ENCODE results near the gene WFDC2.

WFDC2 gene

GRCh38 chr20:45469336-45470261, at the start of gene WFDC2:
TSS of gene WFDC2 (plus strand) at chr20:45469753. CDS start at chr20:45469782, 29 bp downstream.
- no peak for DNase-seq (ENCODE audit: low read depth)

DNA sequence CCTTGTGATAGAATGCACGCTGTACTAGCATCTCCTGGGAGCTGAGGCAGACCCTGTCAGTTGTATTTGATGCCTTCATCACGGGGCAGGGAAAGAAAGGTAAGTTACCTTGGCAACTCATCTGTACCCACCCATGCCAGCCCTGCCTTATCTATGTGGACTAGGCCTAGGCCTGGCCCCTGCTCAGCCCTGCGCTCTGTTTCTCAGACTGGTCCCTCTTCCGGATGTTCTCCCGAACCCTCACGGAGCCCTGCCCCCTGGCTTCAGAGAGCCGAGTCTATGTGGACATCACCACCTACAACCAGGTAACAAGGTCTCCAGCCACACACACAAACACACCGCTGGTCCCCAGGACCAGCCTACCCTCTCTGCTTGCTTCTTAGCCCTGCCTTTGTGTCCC, 49.4 kb upstream of the WFDC2 start:
- DNase-seq (ENCODE audit: low read depth), result no peak

DNA sequence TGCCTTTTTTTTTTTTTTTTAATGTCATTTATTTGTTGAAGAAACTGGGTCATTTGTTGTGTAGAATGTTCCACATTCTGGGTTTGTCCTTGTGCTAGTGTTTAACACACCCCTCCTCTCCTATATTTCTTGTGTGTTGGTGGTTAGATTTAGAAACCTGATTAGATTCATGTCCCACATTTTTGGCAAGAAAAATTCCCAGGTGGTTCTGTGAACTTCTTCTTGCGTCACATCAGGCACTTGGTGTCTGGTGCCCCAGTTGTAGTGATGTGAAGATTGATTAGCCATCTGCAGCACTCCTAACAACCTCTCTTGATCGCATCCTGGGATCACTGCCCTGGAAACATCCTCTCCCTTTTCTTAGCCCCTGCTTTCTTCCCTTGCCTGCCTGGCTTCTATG, 45.9 kb upstream of the WFDC2 start:
- no peak for DNase-seq (ENCODE audit: low read depth)

- no peak for DNase-seq (ENCODE audit: low read depth)
Observed at GRCh38 chr20:45425561-45425960, 44.0 kb upstream of the WFDC2 start.

GRCh38 chr20:45426320-45427016, 43.1 kb upstream of the WFDC2 start:
- DNase-seq (ENCODE audit: low read depth), result no peak

- no peak for DNase-seq (ENCODE audit: low read depth)
Observed at GRCh38 chr20:45427236-45428149, 42.1 kb upstream of the WFDC2 start.

- DNase-seq (ENCODE audit: low read depth), result no peak
Observed at GRCh38 chr20:45429618-45430017, 39.9 kb upstream of the WFDC2 start.

- no peak for DNase-seq (ENCODE audit: low read depth)
Observed at GRCh38 chr20:45432294-45432693, 37.3 kb upstream of the WFDC2 start.

DNA sequence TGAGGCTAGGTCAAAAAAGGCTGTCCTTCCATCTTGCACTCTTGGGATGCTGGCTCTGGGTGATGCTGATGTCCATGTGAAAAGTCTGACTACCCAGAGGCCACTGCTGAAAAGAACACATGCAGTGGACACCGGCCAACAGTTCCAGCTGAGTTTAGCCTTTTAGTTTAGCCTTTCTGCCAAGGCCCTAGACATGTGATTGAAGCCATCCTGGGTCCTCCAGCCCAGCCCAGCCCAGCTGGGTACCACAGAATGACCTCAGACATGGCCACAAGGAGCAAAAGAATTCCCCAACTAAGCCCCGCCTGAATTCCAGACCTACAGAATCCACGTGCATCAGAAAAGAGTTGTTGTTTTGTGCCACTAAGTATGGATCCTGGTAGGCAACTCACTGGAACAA, 36.2 kb upstream of the WFDC2 start:
- no peak for DNase-seq (ENCODE audit: low read depth)

DNA sequence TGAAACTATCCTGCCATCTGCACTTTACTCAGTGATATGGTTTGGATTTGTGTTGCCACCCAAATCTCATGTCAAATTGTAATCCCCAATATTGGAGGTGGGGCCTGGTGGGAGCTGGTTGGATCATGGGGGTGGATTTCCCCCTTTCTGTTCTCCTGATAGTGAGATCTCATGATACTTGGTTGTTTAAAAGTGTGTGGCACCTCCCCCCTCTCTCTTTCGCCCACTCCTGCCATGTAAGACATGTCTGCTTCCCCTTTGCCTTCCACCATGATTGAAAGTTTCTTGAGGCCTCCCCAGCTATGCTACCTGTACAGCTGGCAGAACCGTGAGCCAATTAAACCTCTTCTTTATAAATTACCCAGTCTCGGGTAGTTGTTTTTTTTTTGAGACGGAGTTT, 35.6 kb upstream of the WFDC2 start:
- no peak for DNase-seq (ENCODE audit: low read depth)

- peak; percentile 78 for DNase-seq (ENCODE audit: low read depth)
Observed at GRCh38 chr20:45436732-45437485, 32.6 kb upstream of the WFDC2 start.

- no peak for DNase-seq (ENCODE audit: low read depth)
Observed at GRCh38 chr20:45440424-45440823, 29.1 kb upstream of the WFDC2 start.

- no peak for DNase-seq (ENCODE audit: low read depth)
Observed at GRCh38 chr20:45440891-45441685, 28.5 kb upstream of the WFDC2 start.

GRCh38 chr20:45441746-45442145, 27.8 kb upstream of the WFDC2 start:
- DNase-seq (ENCODE audit: low read depth), result no peak

DNA sequence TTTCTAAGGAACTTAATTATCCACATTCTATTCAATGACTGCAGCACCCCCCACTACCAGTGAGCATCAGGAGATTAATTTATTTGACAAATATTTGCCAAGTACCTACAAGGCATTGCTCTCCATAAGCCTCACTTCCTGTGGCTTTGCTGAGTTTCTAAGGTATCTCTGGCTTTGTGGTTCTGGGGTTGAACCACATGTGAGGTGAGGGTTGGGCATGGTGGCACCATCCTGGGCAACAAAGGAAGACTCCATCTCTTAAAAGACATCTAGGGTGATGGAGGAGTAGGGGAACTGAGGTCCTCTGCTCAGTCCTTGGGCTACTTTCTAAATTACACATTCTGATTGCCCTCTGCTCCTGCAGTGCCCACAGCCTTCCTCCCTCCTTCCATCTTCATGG, 25.5 kb upstream of the WFDC2 start:
- DNase-seq (ENCODE audit: low read depth), result no peak

- DNase-seq (ENCODE audit: low read depth), result no peak
Observed at GRCh38 chr20:45445805-45446562, 23.6 kb upstream of the WFDC2 start.

- no peak for DNase-seq (ENCODE audit: low read depth)
Observed at GRCh38 chr20:45448270-45448669, 21.3 kb upstream of the WFDC2 start.

DNA sequence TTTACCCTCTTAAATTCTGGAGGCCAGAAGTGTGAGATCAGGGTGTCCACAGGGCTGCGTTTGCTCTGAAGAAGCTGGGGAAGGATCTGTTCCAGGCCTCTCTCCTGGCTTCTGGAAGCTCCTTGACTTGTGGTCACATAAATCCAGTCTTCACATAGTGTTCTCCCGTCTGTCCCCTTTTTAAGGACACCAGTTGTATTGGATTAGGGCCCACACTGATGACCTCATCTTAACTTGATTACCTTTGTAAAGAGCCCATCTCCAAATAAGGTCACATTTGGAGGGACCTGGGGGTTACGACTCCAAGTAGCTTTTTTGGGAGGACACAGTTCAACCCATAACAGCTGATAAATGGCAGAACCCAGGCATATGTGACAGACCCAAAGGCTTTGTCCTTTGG, 20.0 kb upstream of the WFDC2 start:
- no peak for DNase-seq (ENCODE audit: low read depth)

DNA sequence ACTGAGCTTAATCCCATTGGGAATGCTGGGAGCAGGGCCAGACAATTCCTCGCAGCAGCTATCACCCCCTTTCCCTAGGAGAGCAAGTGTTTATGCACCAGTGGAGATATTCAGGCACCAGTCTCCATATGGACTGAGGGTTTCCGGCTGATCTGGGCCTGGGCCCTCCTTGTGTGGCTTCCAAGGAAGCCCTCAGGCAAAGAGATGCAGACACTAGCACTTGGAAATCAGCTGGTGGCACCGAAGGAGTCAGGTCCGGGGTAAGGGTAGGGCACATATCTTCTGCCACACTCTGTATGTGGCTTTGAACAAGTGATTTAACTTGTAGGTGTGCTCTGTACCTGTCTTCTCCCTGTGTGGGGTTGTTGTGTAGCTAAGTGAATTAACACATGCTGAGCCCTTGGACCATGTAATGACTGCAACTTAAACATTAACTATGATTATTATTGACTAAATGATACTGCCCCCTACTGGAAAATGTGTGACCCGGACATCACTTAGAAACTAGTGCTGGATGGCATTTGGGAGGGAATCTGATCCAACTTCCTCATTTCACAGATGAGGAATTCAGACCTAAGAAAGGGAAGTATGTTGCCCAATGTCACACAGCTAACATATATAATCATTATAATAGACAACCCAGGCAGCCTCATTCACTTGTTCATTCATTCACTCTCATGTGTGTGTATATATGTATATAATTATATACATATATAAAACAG, 19.3 kb upstream of the WFDC2 start:
- DNase-seq (ENCODE audit: low read depth), result no peak

Data from stimulated activated CD8-positive, alpha-beta memory T cell treated with anti-CD3 and anti-CD28 coated beads, Interleukin-12 subunit alpha, Interleukin-12 subunit beta, amount 100 ng/mL, for 4 hours (primary cell).